ENCODE results near the gene EXOSC7. TPM values are rescaled to one million over a fixed set of nuclear protein-coding genes. Genes with fewer than 3 reads are reported as not detected.
A peak's percentile ranks its signal among the peaks of the same experiment; 100 is the strongest.
"Not testable (repeated sequence)": the region's sequence is repeated elsewhere in the genome, so short reads cannot be mapped to it uniquely, and the experiment has no call there.

The EXOSC7 gene
- total RNA-seq, 2 experiments from 2014 or later = 91.6 to 92.0 TPM

DNA sequence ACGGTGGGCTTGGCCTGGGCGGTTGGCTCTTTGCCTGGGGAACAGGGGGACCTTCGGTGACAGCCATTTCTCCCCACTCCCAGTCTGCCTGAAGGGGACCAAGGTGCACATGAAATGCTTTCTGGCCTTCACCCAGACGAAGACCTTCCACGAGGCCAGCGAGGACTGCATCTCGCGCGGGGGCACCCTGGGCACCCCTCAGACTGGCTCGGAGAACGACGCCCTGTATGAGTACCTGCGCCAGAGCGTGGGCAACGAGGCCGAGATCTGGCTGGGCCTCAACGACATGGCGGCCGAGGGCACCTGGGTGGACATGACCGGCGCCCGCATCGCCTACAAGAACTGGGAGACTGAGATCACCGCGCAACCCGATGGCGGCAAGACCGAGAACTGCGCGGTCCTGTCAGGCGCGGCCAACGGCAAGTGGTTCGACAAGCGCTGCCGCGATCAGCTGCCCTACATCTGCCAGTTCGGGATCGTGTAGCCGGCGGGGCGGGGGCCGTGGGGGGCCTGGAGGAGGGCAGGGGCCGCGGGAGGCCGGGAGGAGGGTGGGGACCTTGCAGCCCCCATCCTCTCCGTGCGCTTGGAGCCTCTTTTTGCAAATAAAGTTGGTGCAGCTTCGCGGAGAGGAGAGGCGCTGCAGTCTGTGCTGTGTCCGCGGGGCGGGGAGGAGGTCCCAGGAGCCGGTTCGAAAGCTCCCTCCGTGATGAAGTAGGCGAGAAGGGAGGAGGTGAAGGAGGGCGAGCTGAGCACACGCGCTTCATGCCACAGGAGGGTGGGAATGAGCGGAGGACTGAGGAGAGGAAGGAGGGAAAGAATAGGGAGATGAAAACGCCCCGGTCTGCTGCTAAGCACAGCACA lies 59.6 kb downstream of the EXOSC7 start:
- Mint-ChIP-seq H3K9me3 (no peaks in the 10 kb centered on the region), H3K36me3 (no peaks in the 10 kb centered on the region), H3K4me1 (peaks cover 18% of the 10 kb centered on the region), H3K27ac (no peak overlapping the region), H3K4me3 (peak overlapping the region; percentile 58), H3K27me3 (peaks cover 51% of the 10 kb centered on the region)
- peak; percentile 11 for DNase-seq

DNA sequence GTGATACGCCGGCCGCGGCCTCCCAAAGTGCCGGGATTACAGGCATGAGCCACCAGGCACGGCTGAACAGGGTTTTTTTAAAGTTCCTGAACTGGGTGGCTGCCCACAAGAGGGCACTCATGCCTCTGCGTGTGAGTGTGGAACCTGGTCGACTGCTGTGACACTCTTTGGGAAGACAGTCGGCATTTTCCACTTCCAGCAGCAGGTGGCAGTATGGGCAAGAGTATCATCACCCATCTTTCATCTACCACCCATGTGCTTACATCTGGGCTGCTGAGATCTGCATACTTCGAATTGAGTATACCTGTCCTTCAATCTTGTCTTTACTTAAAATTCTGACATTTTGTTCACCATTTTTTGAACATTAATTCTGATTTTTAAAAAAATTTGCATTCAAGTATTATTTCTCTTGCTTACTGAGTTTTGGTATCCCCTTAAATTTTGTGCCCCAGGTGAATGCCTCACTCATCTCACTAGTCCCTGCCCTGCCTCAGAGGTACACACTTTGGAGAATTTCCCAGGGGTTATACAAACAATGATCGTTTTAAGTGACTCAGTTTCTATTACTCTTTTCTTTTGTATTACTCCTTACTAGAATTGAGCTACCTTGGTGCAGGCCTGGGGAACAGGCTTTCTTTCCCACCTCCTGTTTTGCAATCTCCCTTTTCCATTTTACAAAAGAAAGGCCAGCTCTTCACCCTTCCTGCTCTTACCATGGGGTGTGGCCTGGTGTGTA lies 61.8 kb downstream of the EXOSC7 start:
- H3K27ac Mint-ChIP-seq = no peak overlapping the region
- no peaks in the 10 kb centered on the region for H3K9me3 Mint-ChIP-seq
- peaks cover 51% of the 10 kb centered on the region for H3K27me3 Mint-ChIP-seq
- peak; percentile 84 for DNase-seq
- no peaks in the 10 kb centered on the region for H3K36me3 Mint-ChIP-seq
- peaks cover 21% of the 10 kb centered on the region for H3K4me1 Mint-ChIP-seq
- no peak overlapping the region for H3K4me3 Mint-ChIP-seq

DNA sequence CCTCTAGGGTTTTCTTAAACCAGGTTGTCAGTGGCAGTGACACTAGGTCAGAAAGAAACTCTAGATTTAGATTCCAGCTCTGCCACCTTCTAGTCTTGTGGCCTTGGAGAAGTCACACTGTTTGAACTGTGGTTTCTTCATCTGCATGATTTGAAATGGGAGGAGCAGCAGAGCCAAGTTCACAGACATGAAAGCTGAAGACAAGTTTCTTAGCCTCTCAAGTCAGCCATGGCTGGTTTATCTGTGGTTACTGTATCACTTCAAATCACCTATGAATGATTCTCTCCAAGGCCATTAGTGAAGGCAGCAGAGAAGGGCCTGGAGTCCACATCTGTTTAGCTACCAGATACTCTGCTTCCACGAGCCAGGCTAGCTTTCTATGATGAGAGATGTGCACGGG lies 65.6 kb downstream of the EXOSC7 start:
- no peak overlapping the region for H3K27ac Mint-ChIP-seq
- H3K36me3 Mint-ChIP-seq = no peaks in the 10 kb centered on the region

DNA sequence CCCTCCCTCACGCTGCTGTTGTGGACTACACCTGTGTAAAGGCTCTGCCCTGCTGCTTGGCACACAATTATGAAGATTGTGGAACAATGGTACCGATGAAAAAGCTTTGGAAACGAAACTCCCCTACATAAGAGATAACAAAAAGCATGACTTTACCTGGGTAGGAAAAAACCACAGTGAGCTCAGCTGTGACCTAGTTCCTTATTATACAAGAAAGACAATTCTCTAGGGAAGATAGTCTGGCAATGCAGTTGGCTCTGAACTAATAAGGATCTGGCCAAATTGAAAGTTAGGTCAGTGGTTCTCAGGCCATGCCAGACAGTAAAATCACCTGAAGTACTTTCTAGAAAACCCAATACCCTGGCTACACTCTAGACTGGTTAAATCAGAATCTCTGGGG lies 66.1 kb downstream of the EXOSC7 start:
- H3K36me3 Mint-ChIP-seq = no peaks in the 10 kb centered on the region
- no peak for DNase-seq
- H3K27ac Mint-ChIP-seq = no peak overlapping the region

More for the DNA sequence above, 65.6 kb downstream of the EXOSC7 start:
- Mint-ChIP-seq H3K9me3 (no peaks in the 10 kb centered on the region), H3K4me3 (no peak overlapping the region), H3K27me3 (peaks cover 27% of the 10 kb centered on the region), H3K4me1 (peaks cover 11% of the 10 kb centered on the region)
- no peak for DNase-seq

DNA sequence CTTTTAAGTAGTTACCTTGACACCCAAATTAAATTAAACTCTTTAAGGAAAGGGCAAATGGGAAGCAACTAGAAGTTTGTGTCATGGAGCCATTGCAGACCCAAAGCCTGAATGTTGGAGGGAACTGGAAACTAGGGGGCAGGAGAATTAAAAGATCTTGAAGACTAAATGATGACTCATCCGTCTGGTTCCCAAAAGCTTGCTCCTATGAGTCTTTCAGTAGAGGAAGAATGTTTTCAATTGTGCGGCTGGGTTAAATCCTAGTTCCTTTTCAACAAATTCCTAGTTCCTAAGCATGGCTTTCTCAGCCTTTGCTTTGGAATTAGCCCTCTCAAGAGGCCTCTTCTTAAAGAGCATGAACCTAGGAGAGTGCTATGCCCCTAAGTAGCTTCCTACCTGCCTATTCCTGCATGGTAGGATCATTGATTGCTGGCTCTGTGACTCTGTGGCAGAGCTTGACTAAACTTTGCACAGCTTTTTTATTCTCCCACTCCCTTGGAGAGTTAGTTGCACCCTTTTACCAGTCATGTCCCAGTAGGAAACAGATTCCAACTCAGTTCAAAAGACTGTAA lies 67.8 kb downstream of the EXOSC7 start:
- Mint-ChIP-seq H3K4me3 (no peak overlapping the region), H3K9me3 (no peaks in the 10 kb centered on the region), H3K27me3 (peaks cover 31% of the 10 kb centered on the region), H3K4me1 (peaks cover 7% of the 10 kb centered on the region), H3K27ac (no peak overlapping the region), H3K36me3 (no peaks in the 10 kb centered on the region)
- DNase-seq = no peak

More for the DNA sequence above, 66.1 kb downstream of the EXOSC7 start:
- no peaks in the 10 kb centered on the region for H3K9me3 Mint-ChIP-seq
- peaks cover 11% of the 10 kb centered on the region for H3K4me1 Mint-ChIP-seq
- H3K4me3 Mint-ChIP-seq = no peak overlapping the region
- H3K27me3 Mint-ChIP-seq = peaks cover 27% of the 10 kb centered on the region

DNA sequence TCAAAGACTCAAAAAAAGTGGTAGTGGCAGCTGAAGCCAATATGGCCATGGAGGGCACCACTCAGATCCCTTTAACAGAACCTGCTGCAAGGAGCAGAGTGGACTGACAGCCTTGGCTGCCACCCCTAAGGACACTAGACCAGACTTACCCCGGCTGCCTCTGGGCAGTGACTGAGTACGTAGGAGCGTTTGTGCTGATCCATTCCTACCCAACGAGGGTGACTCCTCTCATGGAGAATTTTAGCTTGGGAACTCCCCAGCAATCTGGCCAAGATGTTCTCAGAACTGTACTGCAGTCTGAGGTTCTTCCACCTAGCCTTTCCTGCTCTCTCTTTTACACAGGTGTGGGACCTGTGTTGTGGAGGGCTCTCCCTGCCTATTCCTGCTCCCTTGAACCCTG lies 72.2 kb downstream of the EXOSC7 start:
- Mint-ChIP-seq H3K27ac (no peak overlapping the region), H3K4me3 (no peak overlapping the region), H3K9me3 (no peaks in the 10 kb centered on the region), H3K36me3 (no peaks in the 10 kb centered on the region), H3K4me1 (no peaks in the 10 kb centered on the region), H3K27me3 (peaks cover 35% of the 10 kb centered on the region)
- DNase-seq = no peak

DNA sequence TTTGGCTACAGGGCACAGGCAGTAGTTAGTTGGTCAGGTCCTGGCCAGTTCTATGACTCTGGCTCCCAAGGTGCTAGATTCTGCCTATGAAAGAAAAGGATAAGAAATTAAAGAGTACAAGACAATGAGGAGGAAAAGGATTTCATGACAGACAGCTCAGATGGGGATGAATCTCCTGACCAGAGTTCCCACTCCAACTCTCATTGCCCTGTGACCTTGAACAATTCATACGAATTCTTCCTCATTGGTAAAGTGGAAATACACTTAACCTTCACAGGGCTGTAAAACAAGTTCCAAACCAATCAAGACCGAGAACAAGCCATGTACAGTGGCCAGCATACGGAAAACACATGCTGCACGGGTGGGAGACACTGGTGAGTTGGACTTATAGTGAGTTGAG lies 73.8 kb downstream of the EXOSC7 start:
- Mint-ChIP-seq H3K27ac (no peak overlapping the region), H3K4me3 (no peak overlapping the region), H3K9me3 (no peaks in the 10 kb centered on the region), H3K4me1 (peaks cover 10% of the 10 kb centered on the region), H3K27me3 (peaks cover 35% of the 10 kb centered on the region), H3K36me3 (no peaks in the 10 kb centered on the region)
- DNase-seq = no peak

DNA sequence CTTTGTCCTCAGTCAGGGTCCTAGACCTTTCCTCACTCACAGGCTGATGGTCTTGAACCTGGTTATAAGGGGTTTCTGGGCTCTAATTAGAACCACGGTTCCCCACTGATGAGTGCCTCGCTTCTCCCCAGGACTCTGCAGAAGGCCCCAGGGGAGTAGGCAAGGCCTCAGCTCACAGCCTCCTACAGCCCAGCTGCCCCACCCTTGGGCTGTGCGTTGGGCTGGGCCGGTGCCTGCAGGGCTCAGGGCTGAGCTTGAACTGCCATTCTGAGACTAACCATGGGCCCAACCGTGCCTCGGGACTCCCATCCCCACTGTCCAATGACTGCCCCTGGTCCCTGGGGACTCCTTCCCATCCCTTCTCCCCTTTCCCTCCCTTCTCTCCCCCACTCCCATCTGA lies 75.6 kb downstream of the EXOSC7 start:
- H3K9me3 Mint-ChIP-seq = no peaks in the 10 kb centered on the region
- H3K27ac Mint-ChIP-seq = no peak overlapping the region
- no peak overlapping the region for H3K4me3 Mint-ChIP-seq
- no peak for DNase-seq
- no peaks in the 10 kb centered on the region for H3K36me3 Mint-ChIP-seq
- peaks cover 26% of the 10 kb centered on the region for H3K27me3 Mint-ChIP-seq
- H3K4me1 Mint-ChIP-seq = peaks cover 10% of the 10 kb centered on the region

DNA sequence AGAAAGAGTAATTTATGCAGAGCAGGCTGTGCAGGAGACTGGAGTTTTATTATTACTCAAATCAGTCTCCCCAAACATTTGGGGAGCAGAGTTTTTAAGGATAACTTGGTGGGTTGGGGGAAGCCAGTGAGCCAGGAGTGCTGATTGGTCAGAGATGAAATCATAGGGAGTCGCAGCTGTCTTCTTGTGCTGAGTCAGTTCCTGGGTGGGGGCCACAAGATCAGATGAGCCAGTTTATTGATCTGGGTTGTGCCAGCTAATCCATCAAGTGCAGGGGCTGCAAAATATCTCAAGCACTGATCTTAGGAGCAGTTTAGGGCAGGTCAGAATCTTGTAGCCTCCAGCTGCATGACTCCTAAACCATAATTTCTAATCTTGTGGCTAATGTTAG lies 77.8 kb downstream of the EXOSC7 start:
- peaks cover 17% of the 10 kb centered on the region for H3K4me1 Mint-ChIP-seq
- H3K36me3 Mint-ChIP-seq, DNase-seq, H3K27ac Mint-ChIP-seq, H3K9me3 Mint-ChIP-seq, H3K4me3 Mint-ChIP-seq: not testable (repeated sequence)
- peaks cover 12% of the 10 kb centered on the region for H3K27me3 Mint-ChIP-seq

DNA sequence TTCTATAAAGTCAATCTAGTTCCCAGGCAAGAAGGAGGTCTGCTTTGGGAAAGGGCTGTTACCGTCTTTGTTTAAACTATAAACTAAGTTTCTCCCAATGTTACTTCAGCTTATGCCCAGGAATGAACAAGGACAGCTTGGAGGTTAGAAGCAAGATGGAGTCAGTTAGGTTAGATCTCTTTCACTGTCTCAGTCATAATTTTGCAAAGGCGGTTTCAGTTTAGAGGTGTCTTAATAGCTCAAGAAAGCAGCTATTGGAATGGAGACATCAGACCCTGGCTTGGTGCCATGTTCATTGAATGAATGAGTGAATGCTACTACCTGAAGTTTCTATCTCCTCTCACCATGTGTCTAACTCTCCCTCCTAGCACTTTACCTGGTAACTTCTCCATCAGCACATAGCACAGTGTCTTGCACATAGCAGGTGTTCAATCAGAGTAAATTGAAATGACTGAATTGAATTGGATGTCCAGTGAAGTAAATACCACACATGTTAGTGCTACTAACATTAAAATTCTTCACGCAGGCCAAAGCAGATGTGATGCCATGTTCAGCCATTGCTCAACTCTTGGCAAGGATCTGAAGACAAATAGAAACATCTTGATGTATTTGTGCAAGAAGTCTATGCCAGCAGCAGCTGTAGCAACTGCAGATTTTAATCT lies 78.3 kb downstream of the EXOSC7 start:
- no peak for DNase-seq
- no peaks in the 10 kb centered on the region for H3K36me3 Mint-ChIP-seq
- peaks cover 9% of the 10 kb centered on the region for H3K27me3 Mint-ChIP-seq
- no peak overlapping the region for H3K27ac Mint-ChIP-seq
- no peak overlapping the region for H3K4me3 Mint-ChIP-seq
- no peaks in the 10 kb centered on the region for H3K9me3 Mint-ChIP-seq
- H3K4me1 Mint-ChIP-seq = peaks cover 17% of the 10 kb centered on the region

DNA sequence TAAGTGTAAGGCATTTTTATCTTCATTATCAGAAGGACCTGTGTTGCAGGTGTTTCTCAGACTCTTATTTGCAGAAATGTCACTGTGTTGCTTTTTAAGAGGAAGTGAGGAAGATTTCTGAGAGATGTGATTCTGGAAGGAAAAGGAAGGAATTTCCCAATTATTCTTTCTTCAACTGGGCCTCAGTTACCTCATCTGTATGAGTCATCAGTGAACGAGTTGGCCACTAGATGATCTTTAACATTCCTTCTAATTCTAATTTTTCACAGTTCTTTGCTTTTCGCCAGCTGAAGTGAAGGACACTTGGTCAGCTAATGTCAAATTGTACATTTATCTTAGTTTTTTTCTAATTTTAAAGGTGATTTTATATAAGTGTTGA lies 79.0 kb downstream of the EXOSC7 start:
- Mint-ChIP-seq H3K36me3 (no peaks in the 10 kb centered on the region), H3K27me3 (peaks cover 5% of the 10 kb centered on the region), H3K4me3 (no peak overlapping the region), H3K27ac (no peak overlapping the region), H3K9me3 (no peaks in the 10 kb centered on the region), H3K4me1 (peaks cover 17% of the 10 kb centered on the region)
- DNase-seq = no peak

DNA sequence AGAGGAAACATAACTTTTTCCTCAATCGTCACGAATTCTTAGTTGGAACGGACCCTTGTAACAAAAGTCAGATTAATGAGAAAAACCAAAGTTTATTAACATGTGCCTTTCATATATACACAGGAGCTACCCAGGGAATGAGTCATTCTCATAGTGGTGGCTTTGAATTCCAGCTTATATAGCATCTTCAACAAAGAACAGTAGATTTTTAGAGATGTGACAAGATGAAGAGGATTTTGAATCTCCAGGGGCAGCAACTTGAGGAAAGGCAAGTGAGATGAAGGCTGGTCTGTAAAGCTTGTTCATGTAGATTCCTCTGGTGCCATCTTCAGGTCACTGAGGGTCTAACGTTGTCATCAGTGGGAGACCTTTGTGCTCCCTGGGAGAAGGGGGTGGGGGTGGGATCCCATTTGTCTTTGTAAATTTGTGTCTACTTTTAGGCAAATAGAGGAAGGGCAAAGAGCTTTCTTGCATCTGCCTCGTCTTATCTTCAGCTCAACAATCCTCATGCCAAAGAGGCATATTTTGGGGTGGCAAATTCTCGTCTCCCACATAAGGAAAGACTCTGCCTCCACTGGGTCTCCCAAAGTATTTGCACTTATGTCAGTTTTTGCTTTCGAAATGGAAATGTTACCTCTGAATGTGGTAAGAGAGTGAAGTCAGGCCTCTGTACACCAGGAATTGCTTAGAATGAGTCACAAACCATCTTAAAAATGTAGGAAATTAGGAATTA lies 79.5 kb downstream of the EXOSC7 start:
- Mint-ChIP-seq H3K36me3 (no peaks in the 10 kb centered on the region), H3K27ac (no peak overlapping the region), H3K27me3 (peaks cover 4% of the 10 kb centered on the region), H3K4me3 (no peak overlapping the region), H3K4me1 (peaks cover 17% of the 10 kb centered on the region), H3K9me3 (no peaks in the 10 kb centered on the region)
- DNase-seq = no peak

DNA sequence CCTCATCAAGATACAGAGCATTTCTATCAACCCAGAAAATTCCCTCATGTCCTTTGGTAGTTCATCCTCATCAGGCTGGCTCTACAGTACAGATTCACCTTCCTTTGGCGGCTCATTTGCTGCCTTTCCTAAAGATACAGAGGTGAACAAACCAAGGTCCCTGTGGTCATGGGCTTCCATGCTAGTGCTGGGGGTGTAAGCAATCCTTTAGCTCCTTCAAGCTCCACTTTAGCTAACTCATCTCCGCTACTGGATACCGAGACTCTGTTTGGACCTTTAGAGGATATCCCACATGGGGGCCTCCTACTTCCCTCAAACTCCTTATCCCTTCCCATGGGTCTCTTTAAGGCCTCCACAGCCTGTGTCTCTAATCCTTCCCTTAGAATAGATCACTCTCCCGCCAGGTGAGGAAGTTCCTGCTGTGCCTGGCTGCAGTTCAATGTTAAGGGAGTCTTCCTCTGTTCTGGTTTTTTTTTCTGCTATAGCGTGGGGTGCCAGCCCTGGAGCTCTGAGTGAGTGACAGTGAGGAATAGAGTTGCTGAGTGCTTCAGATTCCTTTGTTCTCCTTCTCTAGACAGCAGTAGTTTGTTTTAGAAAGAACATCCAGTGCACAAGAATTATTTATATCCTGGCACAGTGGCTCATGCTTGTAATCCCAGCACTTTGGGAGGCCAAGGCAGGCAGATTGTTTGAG lies 80.7 kb downstream of the EXOSC7 start:
- DNase-seq = no peak
- Mint-ChIP-seq H3K9me3 (no peaks in the 10 kb centered on the region), H3K4me3 (no peak overlapping the region), H3K27me3 (peaks cover 4% of the 10 kb centered on the region), H3K36me3 (no peaks in the 10 kb centered on the region), H3K27ac (no peak overlapping the region), H3K4me1 (peaks cover 17% of the 10 kb centered on the region)

DNA sequence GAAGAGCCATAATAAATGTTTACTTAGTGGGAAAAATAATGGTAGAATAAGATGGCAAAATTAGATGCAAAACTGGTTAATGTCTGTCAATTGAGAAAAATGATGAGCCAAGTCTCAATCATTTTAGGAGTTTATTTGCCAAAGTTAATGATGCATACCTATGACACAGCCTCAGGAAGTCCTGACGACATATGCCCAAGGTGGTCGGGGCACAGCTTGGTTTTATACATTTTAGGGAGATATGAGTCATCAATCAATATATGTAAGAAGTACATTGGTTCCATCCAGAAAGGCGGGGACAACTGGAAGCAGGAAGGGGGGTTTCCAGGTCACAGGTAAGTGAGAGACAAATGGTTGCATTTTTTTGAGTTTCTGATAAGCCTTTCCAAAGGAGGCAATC lies 81.5 kb downstream of the EXOSC7 start:
- Mint-ChIP-seq H3K9me3 (no peaks in the 10 kb centered on the region), H3K27me3 (peaks cover 4% of the 10 kb centered on the region), H3K27ac (no peak overlapping the region), H3K4me3 (no peak overlapping the region), H3K36me3 (no peaks in the 10 kb centered on the region), H3K4me1 (peaks cover 17% of the 10 kb centered on the region)
- peak; percentile 11 for DNase-seq
